PC-9 (cell line): ENCODE data around the gene CDH13. TPM values are rescaled to one million over a fixed set of nuclear protein-coding genes. Genes with fewer than 3 reads are reported as not detected.

Source experiments
- BruUV-seq: library from RNA; stranded (reverse); fragments of 400-500 nt; replicated peaks from 2 replicates; lab custom pipeline; 2021; lab: Mats Ljungman, UMichigan
- CTCF ChIA-PET: fragments of 300-600 bp; sonication (Branson Sonifier 250); formaldehyde crosslinking; loops from one replicate; lab custom pipeline; 2022; ENCODE audit warnings: antibody characterized with exemption; lab: Charles Lee
- POLR2A ChIA-PET: fragments of 300-600 bp; sonication (Branson Sonifier 250); formaldehyde crosslinking; loops from one replicate; lab custom pipeline; 2022; ENCODE audit warnings: antibody characterized with exemption; ENCODE audit not compliant: unreplicated experiment; lab: Charles Lee
- DNase-seq, 2 experiments: peaks; one replicate each; pipeline versions ENCODE4 v3.0.0 to v3.0.0-alpha.2; 2015 to 2022; ENCODE audit warnings: mixed read lengths in 1 of 2
- H2AFZ ChIP-seq: fragments of 200-600 bp; sonication (generic); 2 replicates; pipeline ENCODE4 v1.8.1; 2017; ENCODE audit warnings: antibody characterized with exemption
- H3F3A ChIP-seq: fragments of 200-600 bp; sonication (generic); 2 replicates; pipeline ENCODE4 v1.8.1; 2017; ENCODE audit warnings: antibody characterized with exemption, mild to moderate bottlenecking, low read depth; ENCODE audit not compliant: insufficient read depth
- H3K27ac ChIP-seq: fragments of 200-600 bp; sonication (generic); 2 replicates; pipeline ENCODE4 v1.6.1; 2016; ENCODE audit warnings: mixed run types
- H3K27me3 ChIP-seq: fragments of 200-600 bp; sonication (generic); 2 replicates; pipeline ENCODE4 v1.6.1; 2016; ENCODE audit warnings: low read depth, mixed run types; ENCODE audit not compliant: insufficient read depth
- H3K36me3 ChIP-seq: fragments of 200-600 bp; sonication (generic); 2 replicates; pipeline ENCODE4 v1.6.1; 2016; ENCODE audit warnings: low read depth, mixed run types
- H3K4me1 ChIP-seq: fragments of 200-600 bp; sonication (generic); replicated peaks from 2 replicates; pipeline ENCODE4 v1.6.1; 2016; ENCODE audit warnings: mixed run types; ENCODE audit not compliant: insufficient read depth
- H3K4me2 ChIP-seq: fragments of 200-600 bp; sonication (generic); 2 replicates; pipeline ENCODE4 v1.6.1; 2017; ENCODE audit warnings: mixed run types
- H3K4me3 ChIP-seq: fragments of 200-600 bp; sonication (generic); 2 replicates; pipeline ENCODE4 v1.6.1; 2016; ENCODE audit warnings: mixed run types
- H3K79me2 ChIP-seq: fragments of 200-600 bp; sonication (generic); 2 replicates; pipeline ENCODE4 v1.6.1; 2017; ENCODE audit warnings: low read depth, mixed run types
- H3K9me2 ChIP-seq: fragments of 200-600 bp; sonication (generic); 2 replicates; pipeline ENCODE4 v1.8.1; 2017; ENCODE audit warnings: mild to moderate bottlenecking; ENCODE audit not compliant: insufficient read depth
- H3K9me3 ChIP-seq: fragments of 200-600 bp; sonication (generic); 2 replicates; pipeline ENCODE4 v1.8.1; 2016; ENCODE audit warnings: low read depth; ENCODE audit not compliant: insufficient read depth
- H4K20me1 ChIP-seq: fragments of 200-600 bp; sonication (generic); 2 replicates; pipeline ENCODE4 v1.8.1; 2017; ENCODE audit not compliant: insufficient read depth
- EZH2 ChIP-seq: fragments of 200-600 bp; sonication (generic); IDR thresholded peaks from 2 replicates; pipeline ENCODE4 v1.8.0; 2017; ENCODE audit warnings: antibody characterized with exemption, low read depth
- intact Hi-C: fragments of 100-400 bp; cut with micrococcal nuclease; formaldehyde crosslinking; loops from one replicate; pipeline ENCODE4 v1.10.0; 2022; ENCODE audit not compliant: unreplicated experiment
- total RNA-seq: library from RNA; stranded (reverse); gene quantifications from 2 replicates; pipeline ENCODE4 v1.2.3, GENCODE V29; 2021
- TF ChIP-seq, protein P1 (sequence below): fragments of 200-600 bp; sonication (generic); conservative IDR thresholded peaks from 2 replicates; pipeline ENCODE4 v1.6.1; 2017; ENCODE audit warnings: mixed run types, antibody characterized with exemption, mild to moderate bottlenecking, moderate library complexity

The CDH13 gene
- total RNA-seq, 1 experiment from 2014 or later = 0.24 TPM

GRCh38 chr16:83734136-83734535 is 1107.4 kb downstream of the CDH13 start:
- no TSS peak for BruUV-seq
- Histone ChIP-seq H3K27me3 (peaks cover 84% of the 10 kb centered on the region), H3K27ac (no peak overlapping the region), H3K4me2 (no peak overlapping the region), H3K79me2 (no peaks in the 10 kb centered on the region), H4K20me1 (no peaks in the 10 kb centered on the region; the same call in 1 of the 2 replicates), H3K36me3 (no peaks in the 10 kb centered on the region), H3F3A (no peaks in the 10 kb centered on the region), H3K4me3 (no peak overlapping the region), H3K9me2 (no peaks in the 10 kb centered on the region), H3K9me3 (no peaks in the 10 kb centered on the region; the same call in 1 of the 2 replicates), H2AFZ (no peak overlapping the region), H3K4me1 (no peaks in the 10 kb centered on the region)
- intact Hi-C loops = no loop called here
- TF ChIP-seq, protein P1, sequence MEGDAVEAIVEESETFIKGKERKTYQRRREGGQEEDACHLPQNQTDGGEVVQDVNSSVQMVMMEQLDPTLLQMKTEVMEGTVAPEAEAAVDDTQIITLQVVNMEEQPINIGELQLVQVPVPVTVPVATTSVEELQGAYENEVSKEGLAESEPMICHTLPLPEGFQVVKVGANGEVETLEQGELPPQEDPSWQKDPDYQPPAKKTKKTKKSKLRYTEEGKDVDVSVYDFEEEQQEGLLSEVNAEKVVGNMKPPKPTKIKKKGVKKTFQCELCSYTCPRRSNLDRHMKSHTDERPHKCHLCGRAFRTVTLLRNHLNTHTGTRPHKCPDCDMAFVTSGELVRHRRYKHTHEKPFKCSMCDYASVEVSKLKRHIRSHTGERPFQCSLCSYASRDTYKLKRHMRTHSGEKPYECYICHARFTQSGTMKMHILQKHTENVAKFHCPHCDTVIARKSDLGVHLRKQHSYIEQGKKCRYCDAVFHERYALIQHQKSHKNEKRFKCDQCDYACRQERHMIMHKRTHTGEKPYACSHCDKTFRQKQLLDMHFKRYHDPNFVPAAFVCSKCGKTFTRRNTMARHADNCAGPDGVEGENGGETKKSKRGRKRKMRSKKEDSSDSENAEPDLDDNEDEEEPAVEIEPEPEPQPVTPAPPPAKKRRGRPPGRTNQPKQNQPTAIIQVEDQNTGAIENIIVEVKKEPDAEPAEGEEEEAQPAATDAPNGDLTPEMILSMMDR = no peak
- TF ChIP-seq EZH2 = no peak
- ChIA-PET CTCF (no interaction called here), POLR2A (no interaction called here)
- DNase-seq = no peak

GRCh38 chr16:83737729-83738354 is 1111.1 kb downstream of the CDH13 start:
- H3K27ac ChIP-seq = no peak overlapping the region
- H4K20me1 ChIP-seq = no peaks in the 10 kb centered on the region
- no peaks in the 10 kb centered on the region for H3K4me1 ChIP-seq
- no peaks in the 10 kb centered on the region; the same call in 1 of the 2 replicates for H3K9me3 ChIP-seq
- POLR2A ChIA-PET = no interaction called here
- no peak for TF ChIP-seq EZH2
- TF ChIP-seq, protein P1 = no peak
- no peak for DNase-seq
- no peak overlapping the region for H3K4me2 ChIP-seq
- H2AFZ ChIP-seq = no peak overlapping the region
- no peak overlapping the region for H3K4me3 ChIP-seq
- peaks cover 81% of the 10 kb centered on the region for H3K27me3 ChIP-seq
- no peaks in the 10 kb centered on the region for H3K9me2 ChIP-seq
- CTCF ChIA-PET = no interaction called here
- no peaks in the 10 kb centered on the region for H3K79me2 ChIP-seq
- no peaks in the 10 kb centered on the region for H3F3A ChIP-seq
- no TSS peak for BruUV-seq
- H3K36me3 ChIP-seq = no peaks in the 10 kb centered on the region
- intact Hi-C loops = no loop called here

DNA sequence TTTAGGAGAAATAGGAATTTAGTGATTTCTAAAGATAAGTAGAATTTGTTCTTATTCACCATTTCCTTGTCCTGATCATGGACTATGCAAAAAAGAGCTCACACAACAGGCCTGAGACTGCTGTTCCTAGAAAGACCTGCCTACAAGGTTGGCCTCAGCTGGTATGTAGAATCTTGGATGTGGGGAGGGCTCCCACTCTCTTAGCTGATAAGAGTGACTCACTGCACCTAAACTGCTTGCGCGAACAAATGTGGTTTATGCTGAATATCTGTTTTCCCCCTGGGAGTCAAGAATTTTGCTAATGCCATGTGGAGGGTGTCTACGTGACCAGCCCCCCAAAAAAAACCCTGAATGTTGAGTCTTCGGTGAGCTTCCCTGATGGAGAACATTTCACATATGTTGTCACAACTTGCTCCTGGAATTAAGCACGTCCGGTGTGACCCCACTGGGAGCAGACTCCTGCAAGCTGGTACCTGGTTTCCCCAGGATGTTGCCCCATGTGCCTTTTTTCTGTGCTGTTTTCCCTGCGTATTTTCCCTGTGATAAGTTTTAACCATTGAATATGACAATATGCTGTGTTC is 1112.2 kb downstream of the CDH13 start:
- no peaks in the 10 kb centered on the region; the same call in 1 of the 2 replicates for H3K9me3 ChIP-seq
- H4K20me1 ChIP-seq = no peaks in the 10 kb centered on the region
- intact Hi-C loops = no loop called here
- no peak overlapping the region for H3K4me2 ChIP-seq
- ChIA-PET CTCF (no interaction called here), POLR2A (no interaction called here)
- BruUV-seq = no TSS peak
- no peak overlapping the region for H2AFZ ChIP-seq
- H3K36me3 ChIP-seq = no peaks in the 10 kb centered on the region
- 0 out of 2 replicates have a peak, but pooled peaks cover 1% of the 10 kb centered on the region for H3K4me1 ChIP-seq
- TF ChIP-seq, protein P1 = no peak
- TF ChIP-seq EZH2 = no peak
- H3K27ac ChIP-seq = no peak overlapping the region
- H3K79me2 ChIP-seq = no peaks in the 10 kb centered on the region
- H3F3A ChIP-seq = no peaks in the 10 kb centered on the region
- no peak overlapping the region for H3K4me3 ChIP-seq
- H3K27me3 ChIP-seq = peaks cover 70% of the 10 kb centered on the region
- no peak for DNase-seq
- no peaks in the 10 kb centered on the region for H3K9me2 ChIP-seq
